ENCODE measurements around the gene ZBTB1.

Gene ZBTB1

DNA sequence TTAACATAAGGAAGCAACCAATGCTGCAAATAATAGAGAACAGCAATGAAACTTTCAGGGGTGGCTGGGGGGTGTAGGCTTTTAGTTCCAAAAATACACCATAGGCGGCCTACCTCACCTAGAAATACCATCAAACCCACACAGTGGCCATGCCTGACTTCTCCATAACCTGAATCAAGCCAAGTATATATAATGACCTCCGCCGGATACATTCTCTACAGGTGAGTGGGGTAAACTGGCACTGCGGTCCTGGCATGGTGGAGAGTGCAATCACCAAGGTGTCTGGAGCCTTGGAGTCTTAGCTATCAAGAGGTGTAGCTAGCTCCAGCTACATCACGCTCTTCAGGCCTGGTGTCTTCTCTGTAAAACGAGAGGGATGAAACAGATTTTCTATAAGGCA lies 2.1 kb upstream of the ZBTB1 start:
- Histone ChIP-seq H3K9me3 (replicated peaks in 1 of 11) (no peaks in the 10 kb centered on the region), H3K27ac (peak overlapping the region; percentile 99 to 100 (median 100)), H3K27me3 (no peaks in the 10 kb centered on the region), H3K4me1 (peaks cover 49 to 61% (median 54%) of the 10 kb centered on the region in 10 experiments), H3K4me3 (peak overlapping the region; percentile 81 to 98 (median 92)), H4K20me1 (peaks cover 23 to 37% (median 24%) of the 10 kb centered on the region in 11 experiments; a peak in 21 of 22 replicates), H3K9ac (peak overlapping the region; percentile 96 to 100 (median 100)), H3K4me2 (peak overlapping the region; percentile 89 to 99 (median 96)), H3K36me3 (peaks cover 6 to 16% (median 12%) of the 10 kb centered on the region in 11 experiments; a peak in 13 of 22 replicates)
- no peak for TF ChIP-seq Cebpa-rat (IDR thresholded peaks at IDR 0.05)

DNA sequence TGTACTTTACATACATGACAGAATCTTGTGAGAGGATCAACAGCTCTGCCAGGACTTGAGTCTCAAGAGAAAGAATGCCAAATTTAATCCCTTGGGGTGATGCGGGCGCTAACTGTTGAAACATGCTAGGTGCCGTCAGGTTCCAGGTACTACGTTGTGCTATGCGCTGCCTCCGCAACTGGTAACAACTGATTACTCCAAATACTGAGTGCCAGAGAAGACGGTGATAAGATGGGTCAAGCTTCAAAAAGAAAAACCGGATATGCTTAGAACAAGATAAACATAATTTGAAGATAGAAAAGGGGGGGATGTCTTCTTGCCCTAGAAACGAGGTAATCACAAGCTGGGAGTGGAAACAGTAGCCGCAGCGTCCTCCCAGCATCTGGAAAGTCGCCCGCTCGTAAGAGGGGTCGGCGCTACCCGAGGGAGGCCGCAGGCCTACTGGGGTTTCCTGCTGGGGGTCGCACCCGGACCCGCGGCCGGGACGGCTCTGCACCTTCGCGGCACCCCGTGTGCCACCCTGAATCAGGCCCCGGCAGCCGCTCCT lies 1.6 kb upstream of the ZBTB1 start:
- Histone ChIP-seq H3K9ac (peak overlapping the region; percentile 96 to 100 (median 100)), H3K9me3 (replicated peaks in 1 of 11) (no peaks in the 10 kb centered on the region), H3K36me3 (peaks cover 3 to 18% (median 8%) of the 10 kb centered on the region in 11 experiments; a peak in 13 of 22 replicates), H4K20me1 (peaks cover 28 to 40% (median 29%) of the 10 kb centered on the region in 11 experiments), H3K27me3 (no peaks in the 10 kb centered on the region), H3K27ac (peak overlapping the region; percentile 99 to 100 (median 100)), H3K4me3 (peak overlapping the region; percentile 81 to 98 (median 92)), H3K4me1 (peaks cover 54 to 62% (median 59%) of the 10 kb centered on the region in 10 experiments), H3K4me2 (peak overlapping the region; percentile 89 to 99 (median 96))
- no peak for TF ChIP-seq Cebpa-rat (IDR thresholded peaks at IDR 0.05)

DNA sequence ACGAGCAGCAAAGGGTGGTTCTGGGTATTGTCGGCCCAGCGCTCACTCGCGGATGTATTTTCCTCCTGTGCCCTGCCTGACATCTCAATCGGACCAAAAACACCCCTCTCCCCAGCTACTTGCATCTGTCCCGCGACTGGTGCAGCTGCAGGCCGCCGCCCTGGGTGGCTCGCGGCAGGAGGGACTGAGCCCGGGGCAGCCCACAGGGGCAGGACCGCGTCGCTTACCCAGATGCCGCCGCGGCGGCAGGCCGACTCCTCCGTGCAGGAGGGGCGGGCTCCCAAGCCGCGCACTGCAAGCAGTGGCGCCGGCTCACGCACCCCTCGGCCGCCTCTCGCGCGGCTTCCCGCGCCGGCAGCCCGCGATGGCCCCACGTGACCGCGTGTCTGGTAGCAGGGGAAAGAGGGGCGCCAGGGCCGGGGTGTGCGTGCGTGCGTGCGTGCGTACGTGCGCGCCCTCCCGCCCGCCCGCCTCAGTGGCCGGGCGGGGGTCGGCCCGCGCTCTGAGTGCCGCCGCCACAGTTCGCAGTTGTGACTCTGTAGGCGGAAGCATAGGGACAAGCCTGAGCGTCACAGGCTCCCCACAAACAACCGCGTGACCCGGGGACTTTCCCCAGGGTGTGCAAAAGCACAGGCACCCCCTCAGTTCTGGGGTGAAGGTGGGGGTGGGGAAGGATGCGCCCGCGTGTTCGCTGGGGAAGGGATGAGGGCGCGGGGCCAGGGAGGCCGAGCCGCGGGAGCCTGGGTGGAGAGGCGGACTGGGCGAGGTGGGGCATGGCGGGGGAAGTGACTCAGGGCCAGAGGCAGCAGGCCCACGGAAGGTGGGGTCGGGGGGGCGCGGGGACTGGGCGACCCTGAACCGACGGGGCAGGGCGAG lies 898 bp upstream of the ZBTB1 start, which contains the start of gene ZBTB25:
ZBTB25 (minus strand) TSS at position 405 of the 876 bp plus-strand sequence. CDS start 13,305 bp downstream, outside the sequence.
- TF ChIP-seq Cebpa-rat (IDR thresholded peaks at IDR 0.05), result no peak
- H3K36me3 ChIP-seq, result peaks cover 0 to 13% (median 5%) of the 10 kb centered on the region in 11 experiments; a peak in 10 of 22 replicates

DNA sequence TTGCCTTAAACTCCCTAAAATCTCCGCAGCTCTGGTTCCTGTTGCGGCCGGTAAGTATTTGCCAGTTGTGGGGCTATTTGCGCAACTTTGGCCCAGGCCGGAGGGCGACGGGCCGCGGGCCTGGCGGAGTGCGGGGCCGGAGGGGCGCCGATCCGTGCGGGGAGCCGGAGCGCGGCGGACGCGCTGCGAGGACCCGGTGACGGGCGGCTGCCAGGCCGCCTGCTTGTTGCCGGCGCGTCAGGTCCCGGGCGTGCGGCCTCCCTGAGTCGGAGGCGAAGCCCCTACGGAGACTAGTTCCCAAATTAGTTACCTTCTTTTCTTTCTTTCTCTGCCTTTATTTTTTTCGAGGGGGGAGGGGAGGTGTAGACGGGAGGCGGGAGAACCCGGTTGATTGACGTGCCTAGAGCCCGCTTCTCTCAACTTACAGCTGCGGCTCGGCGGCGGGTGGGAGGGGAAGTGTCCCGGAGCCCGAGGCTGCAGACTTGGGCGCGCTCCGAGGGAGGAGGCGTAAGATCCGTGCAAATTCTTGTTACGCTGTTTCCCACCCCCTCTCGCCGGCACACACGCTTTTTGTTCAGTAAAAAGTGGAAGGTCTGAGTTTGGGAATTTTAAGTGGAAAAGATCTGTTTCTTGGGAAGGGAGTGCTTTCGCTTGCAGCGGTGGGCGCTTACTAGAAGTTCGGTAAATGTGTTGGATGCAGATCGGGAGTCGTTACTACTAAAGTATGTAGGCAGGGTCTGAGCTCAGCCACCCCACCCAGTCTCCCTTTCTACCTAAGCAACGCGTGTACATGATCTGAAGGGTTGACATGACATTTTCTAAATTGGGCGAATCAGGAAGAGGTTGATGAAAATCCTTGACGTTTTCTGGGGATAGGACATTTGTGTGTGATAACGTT lies 576 bp downstream of the ZBTB1 start:
- no peaks in the 10 kb centered on the region for H3K9me3 ChIP-seq (replicated peaks in 1 of 11)
- H3K4me3 ChIP-seq, result peak overlapping the region; percentile 81 to 98 (median 92)
- peaks cover 48 to 62% (median 50%) of the 10 kb centered on the region in 11 experiments for H4K20me1 ChIP-seq
- H3K36me3 ChIP-seq, result peaks cover 0 to 9% (median 3%) of the 10 kb centered on the region in 11 experiments; a peak in 9 of 22 replicates
- peak overlapping the region; percentile 99 to 100 (median 100) for H3K27ac ChIP-seq
- H3K9ac ChIP-seq, result peak overlapping the region; percentile 96 to 100 (median 100)
- no peak for TF ChIP-seq Cebpa-rat (IDR thresholded peaks at IDR 0.05)
- H3K4me1 ChIP-seq, result peaks cover 64 to 71% (median 67%) of the 10 kb centered on the region in 10 experiments
- peak overlapping the region; percentile 91 to 99 (median 96) for H3K4me2 ChIP-seq
- no peaks in the 10 kb centered on the region for H3K27me3 ChIP-seq

More for the DNA sequence above, 898 bp upstream of the ZBTB1 start, which contains the start of gene ZBTB25:
- Histone ChIP-seq H3K4me1 (peaks cover 61 to 69% (median 65%) of the 10 kb centered on the region in 10 experiments), H3K9me3 (replicated peaks in 1 of 11) (no peaks in the 10 kb centered on the region), H3K4me2 (peak within 1 kb of the TSS; percentile 91 to 99 (median 96)), H4K20me1 (peaks cover 35 to 47% (median 36%) of the 10 kb centered on the region in 11 experiments), H3K27me3 (no peaks in the 10 kb centered on the region), H3K9ac (peak within 1 kb of the TSS; percentile 96 to 100 (median 100)), H3K27ac (peak within 1 kb of the TSS; percentile 99 to 100 (median 100)), H3K4me3 (peak within 1 kb of the TSS; percentile 81 to 98 (median 92))

DNA sequence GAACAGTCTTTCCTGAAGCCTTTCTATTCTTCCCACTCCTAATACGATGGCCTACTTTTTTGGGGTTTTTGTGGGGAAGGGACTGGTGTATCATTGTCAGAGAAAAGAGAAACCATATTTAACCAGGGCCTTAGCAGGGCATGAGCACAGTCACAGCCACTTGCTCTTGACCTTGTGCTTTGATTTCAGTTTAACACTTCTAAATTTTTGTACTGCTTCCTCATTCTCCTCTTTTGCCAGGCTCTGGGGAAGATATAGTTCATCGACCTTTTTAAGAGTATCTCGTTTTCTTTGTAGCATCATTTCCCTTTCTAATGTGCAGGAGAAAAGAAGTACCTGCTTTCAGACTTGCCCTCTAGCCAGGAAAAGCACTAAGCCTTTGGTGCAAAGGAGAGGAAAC lies 2.2 kb downstream of the ZBTB1 start:
- Histone ChIP-seq H3K27me3 (no peaks in the 10 kb centered on the region), H3K36me3 (peaks cover 0 to 12% (median 5%) of the 10 kb centered on the region in 11 experiments; a peak in 12 of 22 replicates), H4K20me1 (peaks cover 61 to 69% (median 66%) of the 10 kb centered on the region in 11 experiments), H3K27ac (peak overlapping the region in 10 of 11 experiments; percentile 99 to 100 (median 100); a peak in 17 of 22 replicates), H3K9me3 (replicated peaks in 1 of 11) (no peaks in the 10 kb centered on the region), H3K4me2 (peak overlapping the region; percentile 91 to 99 (median 96)), H3K9ac (peak overlapping the region; percentile 96 to 100 (median 100); a peak in 21 of 22 replicates), H3K4me1 (peaks cover 62 to 71% (median 66%) of the 10 kb centered on the region in 10 experiments), H3K4me3 (peak overlapping the region; percentile 81 to 98 (median 92); a peak in 19 of 20 replicates)
- no peak for TF ChIP-seq Cebpa-rat (IDR thresholded peaks at IDR 0.05)

DNA sequence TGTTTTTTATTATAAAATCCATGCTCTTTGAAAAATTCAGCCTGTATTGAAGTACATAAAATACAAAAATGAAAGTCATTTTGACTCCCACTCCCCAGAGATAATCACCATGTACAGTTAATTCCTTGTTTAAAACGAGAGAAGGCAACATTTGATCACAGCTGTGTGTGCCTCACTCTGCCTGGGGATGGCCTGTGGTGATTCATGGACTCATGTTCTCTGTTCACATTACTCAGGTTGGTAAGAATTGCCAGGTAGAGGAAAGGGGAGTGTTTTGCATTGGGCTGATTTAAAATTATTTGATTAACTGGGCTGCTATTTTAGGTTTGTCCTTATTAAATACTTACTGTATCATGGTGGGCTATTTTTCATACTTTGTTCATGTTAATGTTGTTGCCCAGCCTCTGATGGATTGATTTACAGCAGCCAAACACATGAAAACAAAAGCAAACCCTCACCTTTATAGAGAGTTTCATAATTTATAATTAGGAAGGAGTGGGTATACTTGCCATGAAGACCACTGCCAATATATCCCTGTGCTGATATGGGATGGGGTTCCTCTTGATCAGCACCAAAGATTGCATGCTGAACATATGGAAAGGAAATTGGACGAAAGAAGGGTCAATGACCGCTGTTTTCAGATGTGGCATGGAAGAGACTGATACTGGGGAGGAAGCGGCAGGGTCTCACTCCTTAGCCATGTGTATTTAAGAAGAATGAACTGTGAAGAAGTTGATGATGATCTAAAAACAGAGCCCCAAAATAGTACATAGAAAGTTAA lies 3.0 kb downstream of the ZBTB1 start:
- H3K27me3 ChIP-seq, result no peaks in the 10 kb centered on the region
- no peaks in the 10 kb centered on the region for H3K9me3 ChIP-seq (replicated peaks in 1 of 11)
- H3K4me3 ChIP-seq, result peak overlapping the region in 9 of 10 experiments; percentile 12 to 98 (median 92); a peak in 10 of 20 replicates
- H3K4me2 ChIP-seq, result peak overlapping the region; percentile 91 to 99 (median 96)
- peak overlapping the region in 1 of 11 experiments; percentile 100; a peak in 2 of 22 replicates for H3K27ac ChIP-seq
- H3K36me3 ChIP-seq, result peaks cover 0 to 19% (median 11%) of the 10 kb centered on the region in 11 experiments; a peak in 13 of 22 replicates
- peaks cover 70 to 75% (median 74%) of the 10 kb centered on the region in 11 experiments for H4K20me1 ChIP-seq
- peaks cover 56 to 71% (median 65%) of the 10 kb centered on the region in 10 experiments for H3K4me1 ChIP-seq
- TF ChIP-seq Cebpa-rat (IDR thresholded peaks at IDR 0.05), result no peak
- H3K9ac ChIP-seq, result peak overlapping the region in 8 of 11 experiments; percentile 9 to 100 (median 100); a peak in 11 of 22 replicates

DNA sequence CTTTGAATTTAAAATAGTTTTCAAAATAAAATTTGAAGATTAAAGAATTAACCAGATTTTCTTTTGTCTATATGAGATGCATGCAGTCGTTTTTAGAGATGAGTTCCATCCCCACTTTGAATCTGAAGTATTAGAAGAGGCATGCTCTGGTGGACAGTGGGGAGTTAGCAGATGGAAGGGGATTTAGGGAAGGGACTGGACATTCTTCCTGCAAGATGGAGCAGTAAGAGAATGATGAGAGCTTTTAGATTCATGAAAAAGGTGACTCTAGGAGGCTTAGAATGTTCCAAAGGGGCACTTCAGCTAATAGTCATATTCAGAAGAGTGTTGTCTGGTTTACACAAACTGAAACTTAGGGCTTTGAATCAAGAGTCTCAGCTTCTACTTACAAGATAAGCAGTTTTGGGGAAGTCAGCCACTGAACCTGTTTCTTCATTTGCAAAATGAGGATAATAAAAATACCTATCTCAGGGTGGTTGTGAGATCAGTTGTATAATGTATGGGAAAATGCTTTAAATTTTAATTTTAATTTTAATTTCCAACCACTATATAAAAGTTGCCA lies 3.7 kb downstream of the ZBTB1 start:
- no peaks in the 10 kb centered on the region for H3K9me3 ChIP-seq (replicated peaks in 1 of 11)
- H3K4me1 ChIP-seq, result peaks cover 54 to 72% (median 63%) of the 10 kb centered on the region in 10 experiments
- H3K27me3 ChIP-seq, result no peaks in the 10 kb centered on the region
- H4K20me1 ChIP-seq, result peaks cover 77 to 82% (median 82%) of the 10 kb centered on the region in 11 experiments
- H3K9ac ChIP-seq, result peak overlapping the region in 1 of 11 experiments; percentile 100; a peak in 1 of 22 replicates
- no peak for TF ChIP-seq Cebpa-rat (IDR thresholded peaks at IDR 0.05)
- H3K27ac ChIP-seq, result 0 out of 22 replicates have a peak overlapping the region, but pooled peaks of 1 of the 11 experiments have one; percentile 1
- peak overlapping the region in 2 of 10 experiments; percentile 38 to 81; a peak in 2 of 20 replicates for H3K4me3 ChIP-seq
- peak overlapping the region; percentile 91 to 99 (median 96); a peak in 21 of 22 replicates for H3K4me2 ChIP-seq
- H3K36me3 ChIP-seq, result peaks cover 0 to 26% (median 15%) of the 10 kb centered on the region in 11 experiments; a peak in 15 of 22 replicates

Measured in BLaER1 treated with 17β-estradiol and CSF1 and Interleukin-3, amounts not matched to agents 10 nM and 100 nM (cell line).